Nephron (organoid): ENCODE data around the gene SLC2A4RG.
"Not testable (repeated sequence)": the region's sequence is repeated elsewhere in the genome, so short reads cannot be mapped to it uniquely, and the experiment has no call there.

ENCODE experiments used
- H3K27ac Mint-ChIP-seq, 3 experiments: 2 replicates each; pipeline ENCODE4 v1.8.0; 2020; ENCODE audit warnings: mixed read lengths in 3 of 3, mild to moderate bottlenecking in 2 of 3, moderate library complexity in 1 of 3
- H3K27me3 Mint-ChIP-seq: 2 replicates; pipeline ENCODE4 v1.8.0; 2021; ENCODE audit warnings: low read depth, mild to moderate bottlenecking, moderate library complexity, mixed read lengths
- H3K36me3 Mint-ChIP-seq: 2 replicates; pipeline ENCODE4 v1.8.0; 2020; ENCODE audit warnings: low read depth, mixed read lengths
- H3K4me1 Mint-ChIP-seq: 2 replicates; pipeline ENCODE4 v1.8.0; 2020; ENCODE audit warnings: mixed read lengths
- H3K4me3 Mint-ChIP-seq, 3 experiments: 2 replicates each; pipeline ENCODE4 v1.8.0; 2020; ENCODE audit warnings: mild to moderate bottlenecking in 3 of 3, mixed read lengths in 3 of 3, moderate library complexity in 2 of 3
- H3K9me3 Mint-ChIP-seq: 2 replicates; pipeline ENCODE4 v1.8.0; 2020; ENCODE audit warnings: mixed read lengths
- CTCF ChIP-seq, 3 experiments: fragments of 200-600 bp; sonication (generic); IDR thresholded peaks; one replicate each; pipeline ENCODE4 v1.5.0; 2021; ENCODE audit warnings: antibody characterized with exemption in 3 of 3; ENCODE audit not compliant: unreplicated experiment in 3 of 3

Gene SLC2A4RG

GRCh38 chr20:63711085-63711645, 28.4 kb upstream of the SLC2A4RG start:
- Mint-ChIP-seq H3K9me3 (peaks cover 21% of the 10 kb centered on the region), H3K4me3 (peak overlapping the region; percentile 75 to 91 (median 88)), H3K4me1 (peaks cover 15% of the 10 kb centered on the region)

GRCh38 chr20:63712191-63712590, 27.4 kb upstream of the SLC2A4RG start:
- no peak for TF ChIP-seq CTCF (IDR thresholded peaks at IDR 0.05; ENCODE audit: unreplicated experiment in 3 of 3)
- H3K4me3 Mint-ChIP-seq = peak overlapping the region; percentile 21 to 61 (median 24)

More at GRCh38 chr20:63711085-63711645, 28.4 kb upstream of the SLC2A4RG start:
- Mint-ChIP-seq H3K27me3 (no peaks in the 10 kb centered on the region), H3K27ac (no peak overlapping the region), H3K36me3 (peaks cover 71% of the 10 kb centered on the region)
- no peak for TF ChIP-seq CTCF (IDR thresholded peaks at IDR 0.05; ENCODE audit: unreplicated experiment in 3 of 3)

GRCh38 chr20:63714858-63715257, 24.7 kb upstream of the SLC2A4RG start:
- Mint-ChIP-seq H3K4me3 (no peak overlapping the region), H3K27me3 (no peaks in the 10 kb centered on the region), H3K27ac (no peak overlapping the region), H3K36me3 (peaks cover 96% of the 10 kb centered on the region), H3K9me3 (peaks cover 41% of the 10 kb centered on the region), H3K4me1 (peaks cover 5% of the 10 kb centered on the region)
- TF ChIP-seq CTCF (IDR thresholded peaks at IDR 0.05; ENCODE audit: unreplicated experiment in 3 of 3) = no peak

More at GRCh38 chr20:63712191-63712590, 27.4 kb upstream of the SLC2A4RG start:
- H3K27me3 Mint-ChIP-seq = no peaks in the 10 kb centered on the region
- H3K27ac Mint-ChIP-seq = no peak overlapping the region
- peaks cover 75% of the 10 kb centered on the region for H3K36me3 Mint-ChIP-seq
- peaks cover 28% of the 10 kb centered on the region for H3K9me3 Mint-ChIP-seq
- H3K4me1 Mint-ChIP-seq = peaks cover 10% of the 10 kb centered on the region

GRCh38 chr20:63718996-63719395, 20.6 kb upstream of the SLC2A4RG start:
- TF ChIP-seq CTCF (IDR thresholded peaks at IDR 0.05; ENCODE audit: unreplicated experiment in 3 of 3) = no peak
- Mint-ChIP-seq H3K4me1 (no peaks in the 10 kb centered on the region), H3K36me3 (peaks cover 95% of the 10 kb centered on the region), H3K27ac (no peak overlapping the region), H3K27me3 (no peaks in the 10 kb centered on the region), H3K9me3 (peaks cover 41% of the 10 kb centered on the region), H3K4me3 (no peak overlapping the region)

GRCh38 chr20:63722967-63723622, 16.5 kb upstream of the SLC2A4RG start:
- peaks cover 86% of the 10 kb centered on the region for H3K36me3 Mint-ChIP-seq
- not testable (repeated sequence) for H3K4me3 Mint-ChIP-seq, H3K27me3 Mint-ChIP-seq, H3K27ac Mint-ChIP-seq, H3K4me1 Mint-ChIP-seq
- peaks cover 32% of the 10 kb centered on the region for H3K9me3 Mint-ChIP-seq

GRCh38 chr20:63730189-63730733, 9.3 kb upstream of the SLC2A4RG start:
- not testable (repeated sequence) for H3K9me3 Mint-ChIP-seq, H3K4me3 Mint-ChIP-seq, H3K27ac Mint-ChIP-seq, H3K4me1 Mint-ChIP-seq, H3K27me3 Mint-ChIP-seq
- H3K36me3 Mint-ChIP-seq = peaks cover 55% of the 10 kb centered on the region

GRCh38 chr20:63731410-63731809, 8.2 kb upstream of the SLC2A4RG start:
- Mint-ChIP-seq H3K9me3 (peaks cover 5% of the 10 kb centered on the region), H3K27me3 (peaks cover 5% of the 10 kb centered on the region), H3K4me3 (no peak overlapping the region), H3K4me1 (peaks cover 5% of the 10 kb centered on the region), H3K36me3 (peaks cover 51% of the 10 kb centered on the region), H3K27ac (no peak overlapping the region)
- no peak for TF ChIP-seq CTCF (IDR thresholded peaks at IDR 0.05; ENCODE audit: unreplicated experiment in 3 of 3)
